GM21576 (cell line): ENCODE data around the gene NOL8.
A peak's percentile ranks its signal among the peaks of the same experiment; 100 is the strongest.

Experiments used
- ATAC-seq: cut with Tn5 transposase; IDR thresholded peaks from one replicate; pipeline ENCODE4 v1.9.1; 2021; ENCODE audit warnings: mild to moderate bottlenecking, moderate library complexity; ENCODE audit not compliant: unreplicated experiment

The NOL8 gene

DNA sequence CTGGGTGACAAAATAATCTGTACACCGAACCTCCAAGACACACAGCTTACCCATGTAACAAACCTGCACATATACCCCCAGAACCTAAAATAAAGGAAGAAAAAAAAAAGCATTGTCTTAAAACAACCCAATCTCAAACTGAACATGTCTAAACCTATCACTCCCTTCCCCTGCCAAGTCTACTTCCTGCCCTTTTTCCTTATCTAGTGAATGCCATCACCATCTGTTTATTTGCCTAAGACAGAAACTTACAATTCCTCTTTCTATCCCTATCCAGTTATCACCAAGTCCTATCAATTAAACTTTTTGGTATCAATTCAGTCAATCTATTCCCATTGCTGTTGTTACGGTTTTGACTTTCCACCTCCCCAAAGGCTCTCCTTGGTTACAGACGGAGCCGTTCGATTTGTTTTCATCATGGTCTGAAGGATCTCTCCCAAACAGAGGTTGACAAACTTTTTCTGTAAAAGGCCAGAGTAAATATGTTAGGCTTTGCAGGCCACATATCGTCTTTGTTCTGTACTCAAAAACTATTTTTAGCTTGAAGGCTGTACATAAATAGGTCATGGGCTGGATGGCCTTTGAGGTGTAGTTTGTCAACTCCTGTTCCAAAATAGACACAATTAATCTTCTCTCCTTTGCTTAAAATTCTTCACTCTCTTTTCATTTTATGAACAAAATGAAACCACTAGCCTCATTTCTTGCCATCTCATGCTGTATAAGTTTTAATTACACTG lies 12.1 kb downstream of the NOL8 start:
- no peak for ATAC-seq

GRCh38 chr9:92310562-92310961 lies 14.6 kb downstream of the NOL8 start:
- no peak for ATAC-seq

DNA sequence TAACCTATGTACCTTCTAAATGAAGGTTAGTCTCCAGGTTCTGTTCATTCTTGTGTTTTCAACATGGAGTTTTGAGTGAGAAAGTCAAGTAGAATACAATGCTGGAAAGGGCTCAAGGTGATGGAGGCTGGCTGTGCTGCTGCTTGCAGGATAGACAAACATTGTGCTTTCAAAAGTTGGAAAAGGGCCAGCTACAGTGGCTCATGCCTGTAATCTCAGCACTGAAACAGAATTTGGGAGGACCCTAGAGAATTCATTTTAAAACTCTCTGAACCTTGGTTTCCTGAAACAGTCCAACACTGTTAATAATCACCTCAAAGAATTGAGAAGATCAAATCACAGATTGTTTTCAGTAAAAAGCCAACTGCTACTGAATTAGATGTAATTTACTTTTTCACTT lies 16.3 kb downstream of the NOL8 start:
- no peak for ATAC-seq

- ATAC-seq: no peak
Measured at GRCh38 chr9:92300936-92301335, 24.2 kb downstream of the NOL8 start.

- no peak for ATAC-seq
Measured at GRCh38 chr9:92299116-92299515, 26.0 kb downstream of the NOL8 start.

DNA sequence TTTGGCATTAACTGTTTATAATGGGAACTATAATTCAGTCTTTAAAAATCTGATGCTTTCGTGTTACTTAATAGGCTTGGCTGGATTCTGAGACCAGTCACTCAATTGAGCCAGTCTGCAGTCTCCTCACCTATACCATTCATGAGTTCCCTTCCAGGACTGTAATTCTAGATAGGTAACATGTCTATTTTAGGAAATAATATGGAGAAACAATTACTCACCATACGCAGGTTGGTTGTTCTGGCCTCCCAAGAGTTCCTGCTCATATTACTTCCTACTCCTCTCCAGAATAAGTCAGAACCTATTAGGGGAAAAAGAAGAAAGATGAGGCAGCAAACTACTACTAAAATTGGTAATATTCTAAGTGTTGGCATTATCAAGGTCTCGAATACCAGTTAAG lies 27.1 kb downstream of the NOL8 start:
- no peak for ATAC-seq

DNA sequence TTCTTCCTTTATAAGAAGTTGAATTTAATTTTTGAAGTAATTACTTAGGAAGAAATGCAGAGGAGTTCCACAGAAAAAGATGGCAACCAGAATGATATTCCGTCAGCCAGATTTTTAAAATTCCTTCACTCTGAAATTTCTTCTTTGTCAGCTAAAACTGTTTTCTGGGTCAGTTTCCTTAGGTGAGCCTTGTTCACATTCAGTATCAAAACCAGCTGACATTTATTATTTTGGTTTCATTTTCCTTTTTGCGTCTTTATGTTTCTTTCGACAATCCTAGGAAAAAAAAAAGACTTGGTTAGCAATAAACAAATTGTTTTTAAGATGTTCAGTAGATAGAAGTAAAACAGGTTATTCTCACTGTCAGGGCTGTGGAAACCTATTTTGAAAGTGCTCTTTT lies 27.5 kb downstream of the NOL8 start:
- no peak for ATAC-seq

- no peak for ATAC-seq
Measured at GRCh38 chr9:92295827-92296258, 29.3 kb downstream of the NOL8 start.

- no peak for ATAC-seq
Measured at GRCh38 chr9:92295240-92295790, 29.8 kb downstream of the NOL8 start.

- ATAC-seq: no peak
Measured at GRCh38 chr9:92294297-92294676, 30.9 kb downstream of the NOL8 start.

DNA sequence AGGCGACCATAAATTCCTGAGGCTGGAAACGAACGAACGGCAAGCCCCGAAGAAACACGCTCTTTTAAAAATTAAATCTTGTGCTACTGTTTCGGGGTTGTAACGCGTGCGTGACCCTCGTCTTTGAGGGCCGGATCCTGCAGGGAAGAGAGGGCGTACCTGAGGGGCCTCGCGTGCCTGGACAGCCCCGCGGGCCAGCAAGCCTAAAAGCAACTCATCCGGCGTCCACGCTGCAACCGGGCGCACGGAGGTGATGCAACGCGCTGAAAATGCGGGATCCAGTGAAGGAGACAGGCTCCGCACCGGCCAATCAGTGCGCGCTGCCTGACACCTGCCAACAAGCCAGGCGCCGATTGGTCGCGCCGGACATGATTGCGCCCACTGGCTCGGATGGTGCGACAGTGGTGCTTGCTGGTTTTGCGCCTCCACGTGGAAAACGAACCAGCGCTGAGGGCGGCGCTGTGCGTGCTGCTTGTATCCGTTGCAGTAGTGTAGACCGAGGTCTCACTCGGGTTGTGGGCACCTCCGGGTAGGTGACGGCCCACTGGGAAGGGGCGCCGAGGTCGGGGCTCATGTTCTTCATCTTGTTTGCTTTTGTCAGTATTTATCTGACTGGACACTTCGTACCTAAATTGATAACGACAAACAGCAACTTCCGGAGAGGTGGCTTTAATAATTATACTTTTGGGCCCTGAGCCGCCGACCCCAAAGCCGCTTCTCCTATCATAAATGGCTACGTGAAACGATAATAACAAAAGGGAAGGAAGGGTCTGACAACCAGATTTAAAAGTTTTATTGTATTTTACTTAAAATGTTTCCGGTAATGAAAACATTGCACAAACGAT lies 31.5 kb downstream of the NOL8 start, which contains the start of gene IARS1:
TSS of gene IARS1 (minus strand) at position 246 of the 845 bp plus-strand sequence. CDS start 4,278 bp downstream, outside the sequence.
- peak; percentile 92 for ATAC-seq

DNA sequence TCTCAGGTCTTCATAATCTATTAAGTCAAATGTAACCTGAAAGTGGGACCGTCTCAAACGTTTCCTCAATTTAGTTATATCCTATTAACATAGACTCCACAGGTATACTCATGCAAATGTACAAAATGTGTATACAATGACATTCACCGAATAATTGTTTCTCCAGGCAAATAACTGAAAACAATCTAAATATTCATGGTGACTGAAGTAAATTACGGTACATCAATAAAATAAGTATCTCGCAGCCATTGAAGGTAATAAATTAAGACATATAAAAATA lies 32.1 kb downstream of the NOL8 start:
- no peak for ATAC-seq

DNA sequence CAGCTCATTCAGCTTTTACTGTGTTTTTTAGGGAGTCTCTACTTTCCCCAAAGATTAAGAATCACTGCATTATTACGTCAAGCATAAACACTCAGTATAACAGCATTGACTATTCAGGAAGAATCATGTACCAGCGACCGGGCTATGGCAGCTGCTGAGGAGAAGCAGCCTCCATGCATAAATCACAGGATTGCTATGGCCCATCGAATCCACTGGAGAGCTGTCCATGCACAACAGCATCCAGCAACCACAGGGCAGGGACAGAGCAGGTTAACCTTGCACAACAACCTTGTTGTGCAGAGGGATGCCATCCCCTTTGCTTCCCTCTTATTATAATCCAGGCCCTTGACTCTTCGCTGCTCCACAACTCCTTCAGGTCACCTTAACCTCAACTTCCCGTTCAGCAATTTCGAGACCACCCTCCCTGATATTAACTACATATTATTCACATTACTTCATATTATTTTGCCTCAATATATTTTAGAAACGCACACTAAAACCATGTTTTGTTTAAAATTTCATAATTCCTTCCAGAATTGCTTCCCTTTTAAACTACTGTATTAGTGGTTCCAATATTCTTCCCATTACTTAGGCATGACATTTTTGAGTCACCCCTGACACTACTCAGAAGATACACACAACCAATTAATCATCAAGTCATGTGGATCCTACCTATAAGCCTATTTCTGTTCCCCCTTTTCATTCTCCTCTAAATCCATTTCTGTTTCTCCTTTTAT lies 32.6 kb downstream of the NOL8 start:
- no peak for ATAC-seq

DNA sequence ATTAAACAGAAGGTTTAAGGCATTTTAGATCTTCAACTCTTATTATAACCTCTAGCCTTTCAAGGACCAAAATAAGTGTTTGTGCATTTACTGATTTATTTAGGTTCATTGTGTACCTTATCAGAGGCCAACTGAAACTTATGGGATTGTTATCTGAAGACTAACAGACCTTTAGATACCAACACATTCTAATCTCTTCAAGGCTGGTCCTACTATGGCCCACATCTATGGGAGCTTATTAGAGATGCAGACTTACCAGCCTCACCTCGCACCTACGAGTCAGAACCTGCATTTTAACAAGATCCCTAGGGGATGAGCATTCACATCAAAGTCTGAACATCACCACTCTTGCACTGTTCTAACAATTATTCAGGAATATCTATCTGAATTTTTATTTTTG lies 33.6 kb downstream of the NOL8 start:
- no peak for ATAC-seq

- no peak for ATAC-seq
Measured at GRCh38 chr9:92290785-92291429, 34.2 kb downstream of the NOL8 start.

GRCh38 chr9:92289708-92290390 lies 35.3 kb downstream of the NOL8 start:
- ATAC-seq: no peak

- no peak for ATAC-seq
Measured at GRCh38 chr9:92279302-92279701, 45.8 kb downstream of the NOL8 start.

DNA sequence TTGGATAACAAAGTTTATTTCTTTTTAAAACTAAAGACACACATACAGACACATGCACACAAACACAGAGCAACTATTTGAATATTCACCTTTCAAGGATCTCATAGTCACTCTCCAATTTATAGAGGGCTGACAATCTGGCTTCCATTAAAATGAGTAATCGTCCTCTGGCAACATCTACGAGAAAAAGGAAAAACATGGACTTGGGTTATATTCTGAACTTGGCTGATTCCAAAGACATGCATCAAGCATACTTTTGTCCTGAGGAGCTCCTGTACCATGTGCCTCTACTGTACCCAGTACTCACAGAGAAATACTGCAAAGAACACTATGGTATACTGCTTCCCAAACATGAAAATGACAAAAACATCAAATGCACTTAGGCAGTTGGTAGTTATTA lies 47.0 kb downstream of the NOL8 start:
- ATAC-seq: no peak

DNA sequence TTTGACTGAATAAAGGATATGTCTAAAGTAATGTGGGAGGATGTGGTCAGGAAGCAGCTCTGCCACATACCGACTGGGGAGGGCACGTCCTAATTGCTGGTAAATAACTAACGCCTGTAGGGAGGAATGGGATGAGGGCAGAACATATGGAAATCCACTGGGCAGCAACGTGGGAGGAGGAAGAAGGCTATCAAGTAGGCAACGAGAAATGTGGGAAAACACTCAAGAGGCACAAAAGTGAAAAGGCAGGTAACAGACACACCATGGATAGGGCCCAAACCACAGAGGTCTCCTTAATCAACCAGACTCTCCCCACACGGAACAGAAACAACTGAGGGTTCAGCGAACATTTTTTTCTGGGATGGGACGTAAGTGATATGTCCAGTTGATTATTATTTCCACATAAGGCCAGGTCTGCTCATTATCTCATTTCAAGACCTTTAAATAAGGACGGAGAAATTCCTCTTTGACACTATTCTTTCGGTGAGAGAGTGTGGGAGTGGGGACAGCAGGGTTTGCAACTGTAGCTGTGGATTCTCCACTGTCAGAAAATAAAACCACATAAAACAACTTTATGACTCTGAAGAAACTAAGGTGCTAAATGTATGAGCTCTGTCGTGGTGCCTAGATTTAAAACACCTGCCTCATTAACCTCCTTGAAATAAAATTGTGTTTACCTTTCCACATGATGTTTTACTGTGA lies 48.7 kb downstream of the NOL8 start:
- no peak for ATAC-seq

- ATAC-seq: no peak
Measured at GRCh38 chr9:92275541-92275940, 49.6 kb downstream of the NOL8 start.
